Esophagus squamous epithelium (tissue), 5 donors: ENCODE results near the gene DCAF6. TPM values are rescaled to one million over a fixed set of nuclear protein-coding genes. Genes with fewer than 3 reads are reported as not detected.

Experiments
- DNase-seq: peaks from one replicate; lab custom pipeline; 2025; lab: John Stamatoyannopoulos, UW
- H3K27ac ChIP-seq, 4 donors: fragments of 200-600 bp; sonication (generic); one replicate each; pipeline ENCODE4 v1.5.1; 2016 to 2019; ENCODE audit warnings: mild to moderate bottlenecking in 1 of 4
- H3K27me3 ChIP-seq, 4 donors: fragments of 200-600 bp; sonication (generic); 1 replicate in 3 of 4; 2 replicates in 1 of 4; pipeline versions ENCODE4 v1.5.1 to v1.6.0; 2017 to 2021; ENCODE audit warnings: antibody characterized with exemption in 1 of 4
- H3K36me3 ChIP-seq, 3 donors: fragments of 200-600 bp; sonication (generic); one replicate each; pipeline ENCODE4 v1.5.1; 2016 to 2019
- H3K4me1 ChIP-seq, 3 donors: fragments of 200-600 bp; sonication (generic); one replicate each; pipeline ENCODE4 v1.5.1; 2017 to 2019
- H3K4me3 ChIP-seq, 4 donors: fragments of 200-600 bp; sonication (generic); 1 replicate in 3 of 4; 2 replicates in 1 of 4; pipeline ENCODE4 v1.5.1; 2016 to 2019; ENCODE audit warnings: mild to moderate bottlenecking in 2 of 4, moderate library complexity in 1 of 4
- H3K9me3 ChIP-seq, 3 donors: fragments of 200-600 bp; sonication (generic); one replicate each; pipeline ENCODE4 v1.5.1; 2016 to 2019
- POLR2A ChIP-seq, 4 donors: fragments of 450-650 bp; IDR thresholded peaks; one replicate each; pipeline ENCODE4 v1.6.1; 2017; ENCODE audit warnings: antibody characterized with exemption in 4 of 4, mild to moderate bottlenecking in 4 of 4, moderate library complexity in 3 of 4
- WGBS, 2 donors: methylation state at CpG; one replicate each; pipeline ENCODE4 v1.1.5; 2018; 5-methylcytosine and 5-hydroxymethylcytosine counted together
- intact Hi-C: fragments of 100-400 bp; cut with DNase I; formaldehyde crosslinking; loops from one replicate; pipeline ENCODE4 v1.15.0; 2022
- total RNA-seq, 4 donors: library from RNA; depleted of rRNA; stranded (reverse); fragments of >200 nt; gene quantifications; one replicate each; pipeline ENCODE4 v1.1.0, GENCODE V29; 2016
- TF ChIP-seq, protein P1 (sequence below), 6 experiments: fragments of 450-650 bp in 4 of 6; fragments of 200-600 bp in 2 of 6; sonication (generic) in 2 of 6; IDR thresholded peaks; one replicate each; pipeline ENCODE4 v1.5.1; 2016 to 2019; ENCODE audit warnings: antibody characterized with exemption in 6 of 6, mild to moderate bottlenecking in 4 of 6, moderate library complexity in 4 of 6
- donor health status: DM: yes; HTN: yes; CAD: no.

DCAF6 gene
- total RNA-seq, 4 donors from 2014 or later, result 20.1 to 65.8 (median 44.5) TPM

GRCh38 chr1:168101336-168101735, 164.9 kb downstream of the DCAF6 start:
- 86 to 93% methylated on average over 8 of the region's 8 CpGs for WGBS, 2 donors
- no peaks in the 10 kb centered on the region for H3K9me3 ChIP-seq

GRCh38 chr1:168102487-168102886, 166.0 kb downstream of the DCAF6 start:
- Histone ChIP-seq H3K27me3 (no peaks in the 10 kb centered on the region), H3K9me3 (no peaks in the 10 kb centered on the region), H3K4me1 (peaks cover 0 to 12% (median 0%) of the 10 kb centered on the region in 3 donors), H3K4me3 (no peak overlapping the region), H3K27ac (no peak overlapping the region), H3K36me3 (peaks cover 0 to 43% (median 5%) of the 10 kb centered on the region in 3 donors)
- TF ChIP-seq POLR2A (IDR thresholded peaks at IDR 0.05), result no peak
- TF ChIP-seq, protein P1, sequence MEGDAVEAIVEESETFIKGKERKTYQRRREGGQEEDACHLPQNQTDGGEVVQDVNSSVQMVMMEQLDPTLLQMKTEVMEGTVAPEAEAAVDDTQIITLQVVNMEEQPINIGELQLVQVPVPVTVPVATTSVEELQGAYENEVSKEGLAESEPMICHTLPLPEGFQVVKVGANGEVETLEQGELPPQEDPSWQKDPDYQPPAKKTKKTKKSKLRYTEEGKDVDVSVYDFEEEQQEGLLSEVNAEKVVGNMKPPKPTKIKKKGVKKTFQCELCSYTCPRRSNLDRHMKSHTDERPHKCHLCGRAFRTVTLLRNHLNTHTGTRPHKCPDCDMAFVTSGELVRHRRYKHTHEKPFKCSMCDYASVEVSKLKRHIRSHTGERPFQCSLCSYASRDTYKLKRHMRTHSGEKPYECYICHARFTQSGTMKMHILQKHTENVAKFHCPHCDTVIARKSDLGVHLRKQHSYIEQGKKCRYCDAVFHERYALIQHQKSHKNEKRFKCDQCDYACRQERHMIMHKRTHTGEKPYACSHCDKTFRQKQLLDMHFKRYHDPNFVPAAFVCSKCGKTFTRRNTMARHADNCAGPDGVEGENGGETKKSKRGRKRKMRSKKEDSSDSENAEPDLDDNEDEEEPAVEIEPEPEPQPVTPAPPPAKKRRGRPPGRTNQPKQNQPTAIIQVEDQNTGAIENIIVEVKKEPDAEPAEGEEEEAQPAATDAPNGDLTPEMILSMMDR (IDR thresholded peaks at IDR 0.05), result no peak
- no peak for DNase-seq
- WGBS, 2 donors, result 50 to 67% methylated on average over 1 of the region's 1 CpG
- intact Hi-C loops, result no loop called here

More at GRCh38 chr1:168101336-168101735, 164.9 kb downstream of the DCAF6 start:
- TF ChIP-seq, protein P1 (IDR thresholded peaks at IDR 0.05), result no peak
- no peak for TF ChIP-seq POLR2A (IDR thresholded peaks at IDR 0.05)
- Histone ChIP-seq H3K27me3 (no peaks in the 10 kb centered on the region), H3K4me3 (no peak overlapping the region), H3K27ac (no peak overlapping the region), H3K36me3 (peaks cover 3 to 55% (median 5%) of the 10 kb centered on the region in 3 donors), H3K4me1 (peaks cover 0 to 12% (median 0%) of the 10 kb centered on the region in 3 donors)
- DNase-seq, result no peak
- intact Hi-C loops, result no loop called here

- 85 to 88% methylated on average over 11 of the region's 11 CpGs for WGBS, 2 donors
- H3K9me3 ChIP-seq, result no peaks in the 10 kb centered on the region
- no peak overlapping the region for H3K4me3 ChIP-seq
- no peak for TF ChIP-seq POLR2A (IDR thresholded peaks at IDR 0.05)
- TF ChIP-seq, protein P1 (IDR thresholded peaks at IDR 0.05), result no peak
- no peak for DNase-seq
- no peaks in the 10 kb centered on the region for H3K4me1 ChIP-seq
- H3K27me3 ChIP-seq, result no peaks in the 10 kb centered on the region
- H3K27ac ChIP-seq, result no peak overlapping the region
- H3K36me3 ChIP-seq, result peaks cover 0 to 23% (median 5%) of the 10 kb centered on the region in 3 donors
- intact Hi-C loops, result no loop called here
These were observed 168.1 kb downstream of the DCAF6 start for GRCh38 chr1:168104535-168104934.

- Histone ChIP-seq H3K36me3 (peaks cover 0 to 18% (median 5%) of the 10 kb centered on the region in 3 donors), H3K4me3 (no peak overlapping the region), H3K27me3 (no peaks in the 10 kb centered on the region), H3K27ac (no peak overlapping the region), H3K4me1 (no peaks in the 10 kb centered on the region), H3K9me3 (no peaks in the 10 kb centered on the region)
- WGBS, 2 donors, result 88% methylated on average over 5 to 6 of the region's 6 CpGs
- DNase-seq, result no peak
- intact Hi-C loops, result no loop called here
- TF ChIP-seq, protein P1 (IDR thresholded peaks at IDR 0.05), result no peak
- TF ChIP-seq POLR2A (IDR thresholded peaks at IDR 0.05), result no peak
These were observed 169.4 kb downstream of the DCAF6 start for GRCh38 chr1:168105846-168106245.

- H3K4me1 ChIP-seq, result no peaks in the 10 kb centered on the region
- H3K9me3 ChIP-seq, result no peaks in the 10 kb centered on the region
- H3K27ac ChIP-seq, result no peak overlapping the region
- no peak for TF ChIP-seq POLR2A (IDR thresholded peaks at IDR 0.05)
- TF ChIP-seq, protein P1 (IDR thresholded peaks at IDR 0.05), result no peak
- H3K4me3 ChIP-seq, result no peak overlapping the region
- H3K36me3 ChIP-seq, result peaks cover 0 to 18% (median 5%) of the 10 kb centered on the region in 3 donors
- DNase-seq, result no peak
- no peaks in the 10 kb centered on the region for H3K27me3 ChIP-seq
- intact Hi-C loops, result no loop called here
- 84 to 94% methylated on average over 4 to 8 of the region's 8 CpGs for WGBS, 2 donors
These were observed 169.8 kb downstream of the DCAF6 start for GRCh38 chr1:168106274-168106673.
